GM10248 (cell line): ENCODE measurements around the gene ZFP92.

Source experiments
- CTCF ChIA-PET: fragments of 300-600 bp; sonication (Branson Sonifier 250); formaldehyde crosslinking; extraction: SDS; loops from one replicate; lab custom pipeline; 2021; ENCODE audit warnings: antibody characterized with exemption; lab: Yijun Ruan, JAX
- POLR2A ChIA-PET: fragments of 350-650 bp; sonication (Branson Sonifier 250); formaldehyde crosslinking; extraction: SDS; loops from one replicate; lab custom pipeline; 2020; ENCODE audit warnings: antibody characterized with exemption; lab: Yijun Ruan, JAX
- DNase-seq: peaks from one replicate; pipeline ENCODE4 v3.0.0; 2012; ENCODE audit errors: extremely low spot score
- TF ChIP-seq, protein P1 (sequence below): IDR thresholded peaks from 2 replicates; pipeline ENCODE4 v1.5.1; 2012; ENCODE audit warnings: mild to moderate bottlenecking, low read depth; ENCODE audit errors: extremely low read depth, missing control alignments, control extremely low read depth

Gene ZFP92

DNA sequence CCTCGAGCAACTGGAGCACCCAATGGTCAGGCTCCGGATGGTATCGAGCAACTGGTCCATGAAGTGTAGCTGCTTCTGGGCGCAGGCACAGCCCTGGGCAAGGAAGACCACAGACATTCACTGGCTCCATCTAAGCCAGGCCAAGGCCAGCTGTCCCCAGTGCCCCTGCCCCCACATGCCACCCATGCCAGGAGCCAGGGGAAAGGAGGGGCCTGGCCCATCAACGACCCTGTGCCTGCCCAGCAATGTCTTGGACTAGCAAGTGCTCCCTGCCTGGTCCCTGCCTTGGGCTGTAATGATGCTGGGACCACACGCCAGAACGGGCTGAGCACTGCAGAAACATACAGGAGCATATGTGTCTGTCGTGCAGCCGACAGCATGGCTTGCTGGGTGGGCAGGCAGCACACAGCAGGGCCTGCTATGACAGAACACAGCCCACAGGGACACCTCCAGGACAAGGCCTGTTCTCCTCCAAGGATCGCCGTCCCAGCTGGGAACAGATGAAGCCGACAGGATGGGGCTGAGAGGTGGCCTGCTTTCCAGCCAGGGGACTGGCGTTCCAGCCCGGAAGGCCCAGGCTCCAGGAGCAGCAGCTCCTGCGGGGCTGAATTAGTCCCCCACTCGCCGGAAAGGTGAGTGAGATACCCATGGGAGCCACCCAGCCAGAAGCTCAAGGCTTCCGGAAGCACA lies 46.0 kb downstream of the ZFP92 start:
- TF ChIP-seq, protein P1, sequence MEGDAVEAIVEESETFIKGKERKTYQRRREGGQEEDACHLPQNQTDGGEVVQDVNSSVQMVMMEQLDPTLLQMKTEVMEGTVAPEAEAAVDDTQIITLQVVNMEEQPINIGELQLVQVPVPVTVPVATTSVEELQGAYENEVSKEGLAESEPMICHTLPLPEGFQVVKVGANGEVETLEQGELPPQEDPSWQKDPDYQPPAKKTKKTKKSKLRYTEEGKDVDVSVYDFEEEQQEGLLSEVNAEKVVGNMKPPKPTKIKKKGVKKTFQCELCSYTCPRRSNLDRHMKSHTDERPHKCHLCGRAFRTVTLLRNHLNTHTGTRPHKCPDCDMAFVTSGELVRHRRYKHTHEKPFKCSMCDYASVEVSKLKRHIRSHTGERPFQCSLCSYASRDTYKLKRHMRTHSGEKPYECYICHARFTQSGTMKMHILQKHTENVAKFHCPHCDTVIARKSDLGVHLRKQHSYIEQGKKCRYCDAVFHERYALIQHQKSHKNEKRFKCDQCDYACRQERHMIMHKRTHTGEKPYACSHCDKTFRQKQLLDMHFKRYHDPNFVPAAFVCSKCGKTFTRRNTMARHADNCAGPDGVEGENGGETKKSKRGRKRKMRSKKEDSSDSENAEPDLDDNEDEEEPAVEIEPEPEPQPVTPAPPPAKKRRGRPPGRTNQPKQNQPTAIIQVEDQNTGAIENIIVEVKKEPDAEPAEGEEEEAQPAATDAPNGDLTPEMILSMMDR = no peak
- DNase-seq = no peak
- ChIA-PET POLR2A (no interaction called here), CTCF (interaction anchor here (3.1 kb wide), 1 partner anchor 15 kb away, joined by 15 read pairs; the partner anchor contains the start of gene HAUS7)

DNA sequence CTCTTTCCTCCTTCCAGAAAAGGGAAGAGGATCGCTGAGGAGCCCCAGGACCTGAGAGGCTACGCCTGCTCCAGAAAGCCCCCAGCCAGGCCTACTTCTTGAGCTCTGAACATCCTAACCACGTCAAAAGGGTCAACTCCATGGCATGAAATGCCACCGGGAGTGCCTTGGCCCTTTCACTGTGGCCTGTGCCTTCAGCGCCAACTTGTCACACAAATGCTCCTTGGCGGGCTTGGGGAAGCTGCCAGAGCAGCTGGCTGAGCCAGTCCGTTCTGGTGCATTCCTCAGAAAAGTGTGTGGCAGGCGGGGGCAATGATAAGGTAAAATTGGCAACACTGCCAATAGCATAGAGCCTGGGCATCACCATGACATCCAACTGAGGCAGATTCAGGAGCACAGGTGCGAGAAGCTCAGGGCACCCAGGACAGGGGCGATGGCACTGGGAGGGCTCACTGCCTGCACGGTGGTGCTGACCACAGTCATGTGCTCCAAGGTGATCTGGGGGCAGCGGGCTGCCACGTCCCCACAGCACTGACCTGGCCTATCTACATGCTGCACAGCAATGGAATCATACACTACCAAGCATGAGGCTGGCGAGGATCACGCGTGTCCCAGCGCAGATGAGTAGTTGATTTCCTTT lies 46.7 kb downstream of the ZFP92 start:
- ChIA-PET CTCF (interaction anchor here (1.4 to 3.1 kb wide), 2 partner anchors 14 to 19 kb away, joined by 3 to 15 read pairs; partner anchors contain the start of gene HAUS7), POLR2A (no interaction called here)
- TF ChIP-seq, protein P1 = no peak
- DNase-seq = no peak

DNA sequence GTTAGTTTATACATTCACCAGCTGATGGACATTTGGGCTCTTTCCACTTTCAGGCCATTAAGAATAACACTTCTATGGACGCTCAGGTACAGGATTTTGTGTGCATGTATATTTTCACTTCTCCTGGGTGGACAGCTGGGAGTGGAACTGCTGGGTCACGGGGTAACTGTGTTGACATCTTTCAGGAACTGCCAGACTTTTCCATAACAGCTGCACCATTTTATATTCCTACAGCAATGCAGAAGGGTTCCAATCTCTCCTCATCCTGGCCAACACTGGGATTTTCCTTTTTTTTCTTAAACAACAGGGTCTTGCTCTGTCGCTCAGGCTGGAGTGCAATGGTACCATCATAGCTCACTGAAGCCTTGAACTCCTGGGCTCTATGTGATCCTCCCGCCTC lies 47.2 kb downstream of the ZFP92 start:
- DNase-seq = no peak
- TF ChIP-seq, protein P1 = no peak
- ChIA-PET POLR2A (no interaction called here), CTCF (interaction anchor here (1.4 to 3.1 kb wide), 2 partner anchors 14 to 20 kb away, joined by 3 to 15 read pairs; partner anchors contain the start of gene HAUS7)

- no peak for DNase-seq
- TF ChIP-seq, protein P1 = no peak
- ChIA-PET CTCF (interaction anchor here (1.3 to 1.8 kb wide), 2 partner anchors 10 to 22 kb away, joined by 4 to 5 read pairs; partner anchors contain the start of gene HAUS7), POLR2A (no interaction called here)
Observed at GRCh38 chrX:153459986-153460385, 48.7 kb downstream of the ZFP92 start.

- ChIA-PET CTCF (interaction anchor here (0.6 to 1.8 kb wide), 7 partner anchors 9 to 519 kb away, joined by 3 to 7 read pairs (median 4); partner anchors contain the start of gene HAUS7), POLR2A (no interaction called here)
- TF ChIP-seq, protein P1 = peak; percentile 70
- peak; percentile 61 for DNase-seq
Observed at GRCh38 chrX:153460826-153461225, 49.6 kb downstream of the ZFP92 start.
